ENCODE results near the gene THADA. TPM values are rescaled to one million over a fixed set of nuclear protein-coding genes. Genes with fewer than 3 reads are reported as not detected.
"Not testable (repeated sequence)": the region's sequence is repeated elsewhere in the genome, so short reads cannot be mapped to it uniquely, and the experiment has no call there.

The THADA gene
- polyA plus RNA-seq, 3 donors from 2014 or later = 4.2 to 16.2 (median 8.9) TPM

DNA sequence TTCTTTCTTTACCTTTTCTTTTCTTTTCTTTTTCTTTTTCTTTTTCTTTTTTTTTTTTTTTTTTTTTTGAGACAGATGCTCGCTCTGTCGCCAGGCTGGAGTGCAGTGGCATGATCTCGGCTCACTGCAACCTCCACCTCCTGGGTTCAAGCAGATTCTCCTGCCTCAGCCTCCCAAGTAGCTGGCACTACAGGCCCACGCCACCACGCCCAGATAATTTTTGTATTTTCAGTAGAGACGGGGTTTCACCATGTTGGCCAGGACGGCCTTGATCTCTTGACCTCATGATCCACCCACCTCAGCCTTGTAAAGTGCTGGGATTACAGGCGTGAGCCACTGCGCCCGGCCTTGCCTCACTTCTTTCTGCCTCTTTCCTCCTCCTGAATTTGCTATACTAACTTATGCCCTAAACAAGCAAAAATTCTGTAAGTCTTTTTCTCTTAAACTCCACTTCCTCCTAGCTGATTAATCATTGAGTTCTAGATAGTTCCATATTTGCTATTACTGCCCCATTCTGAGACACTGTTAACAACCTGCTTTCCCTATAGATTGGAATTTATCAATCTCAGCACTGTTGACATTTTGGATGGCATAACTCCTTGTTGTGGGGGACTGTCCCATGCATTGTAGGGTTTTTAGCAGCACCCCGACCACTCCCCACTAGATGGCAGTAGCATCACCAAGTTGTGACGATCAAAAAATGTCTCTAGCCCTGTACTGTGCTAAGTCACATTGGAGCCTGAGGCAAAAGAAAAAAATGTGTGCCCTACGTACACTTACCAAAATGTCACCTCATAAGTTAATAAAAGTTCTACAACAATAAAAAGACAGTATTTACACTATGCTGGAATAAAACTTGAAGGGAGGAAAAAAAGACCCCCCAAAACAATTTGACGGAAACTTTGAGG, 16.4 kb upstream of the THADA start:
- no peaks in the 10 kb centered on the region for H3K9me3 Mint-ChIP-seq
- no peaks in the 10 kb centered on the region for H3K4me1 Mint-ChIP-seq
- H3K4me3 Mint-ChIP-seq = no peak overlapping the region
- H3K27ac Mint-ChIP-seq = no peak overlapping the region
- DNase-seq = peak; percentile 38 to 51 (median 39)
- H3K36me3 Mint-ChIP-seq = peaks cover 0 to 3% (median 0%) of the 10 kb centered on the region in 3 donors
- H3K27me3 Mint-ChIP-seq (ENCODE audit: low read depth in 3 of 3) = peaks cover 0 to 5% (median 1%) of the 10 kb centered on the region in 3 donors

- Mint-ChIP-seq H3K27me3 (ENCODE audit: low read depth in 3 of 3) (peaks cover 0 to 7% (median 1%) of the 10 kb centered on the region in 3 donors), H3K36me3 (peaks cover 0 to 3% (median 0%) of the 10 kb centered on the region in 3 donors), H3K9me3 (no peaks in the 10 kb centered on the region), H3K4me1 (no peaks in the 10 kb centered on the region), H3K4me3 (no peak overlapping the region), H3K27ac (no peak overlapping the region)
- DNase-seq = no peak
Measured at GRCh38 chr2:43610361-43610760, 14.5 kb upstream of the THADA start.

DNA sequence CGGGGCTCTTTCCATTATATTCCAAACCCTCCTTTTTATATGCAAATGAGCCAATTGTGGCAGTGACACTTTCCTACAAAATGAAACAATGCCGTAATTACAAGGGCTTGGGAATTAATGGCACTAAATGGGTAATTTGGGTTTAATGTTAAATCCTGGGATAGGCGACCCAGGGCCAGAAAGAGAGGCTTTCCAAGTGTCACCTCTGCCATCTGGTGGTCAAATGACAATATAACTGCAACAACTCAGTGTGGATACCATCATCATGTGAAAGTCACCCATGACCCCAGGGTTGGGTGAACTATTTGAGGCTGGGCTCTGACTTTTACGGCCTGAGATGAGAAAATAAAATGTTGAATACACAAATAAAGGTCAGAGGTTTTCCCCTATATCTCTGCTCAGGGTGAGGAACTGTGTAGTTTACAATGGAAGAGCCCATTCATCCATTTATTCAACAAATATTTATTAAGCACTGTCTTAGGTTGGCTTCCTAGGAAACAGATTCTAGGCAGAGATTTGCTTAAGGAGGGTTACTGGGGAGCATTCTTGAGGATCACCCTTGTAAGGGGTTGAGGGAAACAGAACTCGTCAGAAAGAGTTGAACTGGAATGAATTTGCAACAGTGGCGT, 13.6 kb upstream of the THADA start:
- peaks cover 0 to 3% (median 0%) of the 10 kb centered on the region in 3 donors for H3K36me3 Mint-ChIP-seq
- no peak overlapping the region for H3K27ac Mint-ChIP-seq
- no peak overlapping the region for H3K4me3 Mint-ChIP-seq
- no peaks in the 10 kb centered on the region for H3K9me3 Mint-ChIP-seq
- peak; percentile 25 to 44 (median 31) for DNase-seq
- H3K27me3 Mint-ChIP-seq (ENCODE audit: low read depth in 3 of 3) = peaks cover 0 to 8% (median 1%) of the 10 kb centered on the region in 3 donors
- no peaks in the 10 kb centered on the region for H3K4me1 Mint-ChIP-seq

DNA sequence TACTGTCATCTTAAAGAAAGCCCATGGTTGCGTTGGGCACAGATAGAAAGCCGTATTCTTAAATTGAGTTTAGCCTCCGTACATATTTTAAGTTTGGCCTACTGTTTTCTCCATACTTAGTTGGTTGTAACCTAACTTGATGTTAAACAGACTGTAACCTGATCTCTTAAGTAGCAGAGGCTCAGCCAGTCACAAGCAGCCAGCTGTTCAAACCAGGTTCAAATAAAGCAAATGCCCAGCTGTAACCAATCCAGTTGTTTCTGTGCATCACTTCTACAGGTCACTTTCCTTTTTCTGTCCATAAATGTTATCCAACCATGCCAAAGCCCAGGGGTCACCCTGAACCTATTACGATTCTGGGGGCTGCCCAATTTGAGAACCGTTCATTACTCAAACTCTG, 10.0 kb upstream of the THADA start:
- H3K27ac Mint-ChIP-seq = no peak overlapping the region
- no peaks in the 10 kb centered on the region for H3K9me3 Mint-ChIP-seq
- H3K36me3 Mint-ChIP-seq = no peaks in the 10 kb centered on the region
- H3K4me3 Mint-ChIP-seq = no peak overlapping the region
- peaks cover 0 to 5% (median 1%) of the 10 kb centered on the region in 3 donors for H3K27me3 Mint-ChIP-seq (ENCODE audit: low read depth in 3 of 3)
- no peaks in the 10 kb centered on the region for H3K4me1 Mint-ChIP-seq
- no peak for DNase-seq

GRCh38 chr2:43605079-43605655, 9.3 kb upstream of the THADA start:
- Mint-ChIP-seq H3K9me3 (no peaks in the 10 kb centered on the region), H3K4me3 (no peak overlapping the region), H3K27me3 (ENCODE audit: low read depth in 3 of 3) (peaks cover under 1 to 5% (median 1%) of the 10 kb centered on the region in 3 donors), H3K27ac (no peak overlapping the region), H3K36me3 (no peaks in the 10 kb centered on the region), H3K4me1 (no peaks in the 10 kb centered on the region)
- no peak for DNase-seq

GRCh38 chr2:43604674-43605073, 8.8 kb upstream of the THADA start:
- Mint-ChIP-seq H3K9me3 (no peaks in the 10 kb centered on the region), H3K4me3 (no peak overlapping the region), H3K27me3 (ENCODE audit: low read depth in 3 of 3) (peaks cover 1 to 9% (median 2%) of the 10 kb centered on the region in 3 donors), H3K36me3 (no peaks in the 10 kb centered on the region), H3K27ac (no peak overlapping the region), H3K4me1 (no peaks in the 10 kb centered on the region)
- no peak for DNase-seq

DNA sequence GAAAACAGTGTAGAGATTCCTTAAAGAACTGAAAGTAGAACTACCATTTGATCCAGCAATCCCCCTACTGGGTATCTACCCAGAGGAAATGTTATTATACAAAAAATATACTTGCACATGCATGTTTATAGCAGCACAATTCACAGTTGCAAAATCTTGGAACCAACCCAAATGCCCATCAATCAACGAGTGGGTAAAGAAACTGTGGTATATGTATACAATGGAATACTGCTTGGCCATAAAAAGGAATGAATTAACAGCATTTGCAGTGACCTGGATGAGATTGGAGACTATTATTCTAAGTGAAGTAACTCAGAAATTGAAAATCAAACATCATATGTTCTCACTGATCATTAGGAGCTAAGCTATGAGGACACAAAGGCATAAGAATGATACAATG, 4.8 kb upstream of the THADA start:
- H3K9me3 Mint-ChIP-seq, DNase-seq, H3K36me3 Mint-ChIP-seq, H3K4me3 Mint-ChIP-seq, H3K27ac Mint-ChIP-seq: not testable (repeated sequence)
- H3K27me3 Mint-ChIP-seq (ENCODE audit: low read depth in 3 of 3) = peaks cover 7 to 20% (median 10%) of the 10 kb centered on the region in 3 donors
- H3K4me1 Mint-ChIP-seq = peaks cover 11 to 18% of the 10 kb centered on the region in 2 donors

- Mint-ChIP-seq H3K4me3 (peak overlapping the region; percentile 90 to 96 (median 95)), H3K9me3 (no peaks in the 10 kb centered on the region), H3K4me1 (peaks cover 27 to 44% of the 10 kb centered on the region in 2 donors), H3K27me3 (ENCODE audit: low read depth in 3 of 3) (peaks cover 7 to 20% (median 12%) of the 10 kb centered on the region in 3 donors), H3K36me3 (peaks cover 0 to 4% (median 0%) of the 10 kb centered on the region in 3 donors), H3K27ac (peak overlapping the region; percentile 96 to 99 (median 97))
- no peak for DNase-seq
Measured at GRCh38 chr2:43594875-43595274, 963 bp downstream of the THADA start.

DNA sequence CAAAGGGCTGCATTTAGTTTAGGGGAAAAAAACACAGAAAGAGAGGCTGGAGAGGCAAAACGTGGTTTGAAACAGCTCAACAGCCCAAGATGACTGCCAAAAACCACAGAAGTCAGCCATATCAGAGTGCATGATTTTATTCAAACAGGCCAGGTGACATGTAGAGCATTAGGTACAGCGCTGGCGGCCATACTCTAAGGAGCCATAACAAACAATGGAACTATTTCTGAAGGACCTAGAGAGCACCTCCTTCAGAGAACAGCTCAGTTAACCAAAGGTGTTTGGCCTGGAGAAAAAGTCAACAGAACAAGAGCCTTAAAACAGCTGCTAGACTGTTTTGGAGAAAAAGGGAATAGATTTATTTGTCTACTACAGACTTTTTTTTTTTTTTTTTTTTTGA, 2.6 kb downstream of the THADA start:
- H3K36me3 Mint-ChIP-seq = peaks cover 0 to 9% (median 0%) of the 10 kb centered on the region in 3 donors
- peak overlapping the region in 2 of 5 donors; percentile 10 to 53 for H3K4me3 Mint-ChIP-seq
- H3K27ac Mint-ChIP-seq = no peak overlapping the region
- H3K27me3 Mint-ChIP-seq (ENCODE audit: low read depth in 3 of 3) = peaks cover 6 to 16% (median 12%) of the 10 kb centered on the region in 3 donors
- H3K9me3 Mint-ChIP-seq = no peaks in the 10 kb centered on the region
- no peak for DNase-seq
- H3K4me1 Mint-ChIP-seq = peaks cover 27 to 44% of the 10 kb centered on the region in 2 donors

GRCh38 chr2:43592443-43592842, 3.4 kb downstream of the THADA start:
- Mint-ChIP-seq H3K27ac (peak overlapping the region in 1 of 6 donors; percentile 43), H3K36me3 (peaks cover 2 to 14% (median 4%) of the 10 kb centered on the region in 3 donors), H3K4me3 (no peak overlapping the region), H3K4me1 (peaks cover 27 to 44% of the 10 kb centered on the region in 2 donors), H3K27me3 (ENCODE audit: low read depth in 3 of 3) (peaks cover 4 to 14% (median 12%) of the 10 kb centered on the region in 3 donors), H3K9me3 (no peaks in the 10 kb centered on the region)
- no peak for DNase-seq

DNA sequence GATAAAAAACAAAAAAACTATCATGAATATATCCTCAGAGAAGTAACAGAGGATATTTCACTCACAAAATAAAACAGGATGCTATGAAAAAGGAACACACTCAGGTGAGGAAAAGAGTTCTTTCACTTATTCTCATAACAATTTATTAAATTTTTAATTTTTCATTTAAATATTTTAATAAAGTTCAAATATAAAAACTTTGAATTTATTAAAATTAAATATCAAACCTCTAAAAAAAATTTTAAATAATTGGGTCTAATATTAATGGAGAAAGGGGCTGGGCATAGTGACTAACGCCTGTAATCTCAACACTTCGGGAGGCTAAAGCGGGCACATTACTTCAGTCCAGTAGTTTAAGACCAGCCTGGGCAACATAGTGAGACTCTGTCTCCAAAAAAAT, 10.1 kb downstream of the THADA start:
- Mint-ChIP-seq H3K27ac (no peak overlapping the region), H3K9me3 (no peaks in the 10 kb centered on the region), H3K4me1 (no peaks in the 10 kb centered on the region), H3K27me3 (ENCODE audit: low read depth in 3 of 3) (peaks cover 0 to 2% (median 0%) of the 10 kb centered on the region in 3 donors), H3K4me3 (no peak overlapping the region), H3K36me3 (peaks cover 34 to 61% (median 39%) of the 10 kb centered on the region in 3 donors)
- DNase-seq = no peak

DNA sequence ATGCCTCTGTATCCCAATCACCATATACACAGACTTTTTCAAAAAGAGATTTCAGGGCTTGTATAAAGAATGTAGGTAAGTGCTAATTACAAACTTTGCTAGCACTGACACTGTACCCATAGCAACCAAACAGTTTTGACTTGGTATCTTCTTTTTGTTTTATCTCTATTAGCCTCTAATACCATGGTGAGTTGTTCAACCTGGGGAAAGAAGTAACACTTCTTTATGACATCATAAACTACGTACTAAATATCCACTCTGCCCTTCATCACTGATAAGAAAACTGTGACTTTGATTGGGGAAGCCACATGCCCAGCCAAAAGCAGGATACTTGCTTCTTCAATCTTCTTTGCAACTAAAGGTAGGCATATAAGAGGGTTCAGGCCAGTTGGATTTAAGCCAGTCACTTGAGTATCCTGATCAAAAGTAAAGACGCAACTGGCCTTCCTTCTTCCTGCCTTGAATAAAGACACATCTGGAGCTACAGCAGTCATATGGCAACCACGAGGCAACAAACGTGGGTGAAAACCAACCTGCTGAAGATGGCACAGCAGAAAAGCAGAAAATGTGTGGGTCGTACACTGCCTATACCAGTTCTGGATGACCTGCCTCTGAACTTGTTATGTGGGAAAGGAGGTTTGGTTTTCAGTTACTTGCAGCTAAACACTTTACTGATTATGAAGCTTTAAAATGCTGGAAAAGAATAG, 16.4 kb downstream of the THADA start:
- DNase-seq = no peak
- peaks cover 17 to 39% (median 27%) of the 10 kb centered on the region in 3 donors for H3K36me3 Mint-ChIP-seq
- peaks cover 0 to 2% (median 2%) of the 10 kb centered on the region in 3 donors for H3K27me3 Mint-ChIP-seq (ENCODE audit: low read depth in 3 of 3)
- no peaks in the 10 kb centered on the region for H3K4me1 Mint-ChIP-seq
- H3K9me3 Mint-ChIP-seq = no peaks in the 10 kb centered on the region
- H3K27ac Mint-ChIP-seq = no peak overlapping the region
- H3K4me3 Mint-ChIP-seq = no peak overlapping the region

All from immature natural killer cell (primary cell).